Measurements from ENCODE around the gene IL17RA. TPM values are rescaled to one million over a fixed set of nuclear protein-coding genes. Genes with fewer than 3 reads are reported as not detected.

The IL17RA gene
- total and polyA plus RNA-seq, 10 donors = 2.9 to 100 (median 43.2) TPM

DNA sequence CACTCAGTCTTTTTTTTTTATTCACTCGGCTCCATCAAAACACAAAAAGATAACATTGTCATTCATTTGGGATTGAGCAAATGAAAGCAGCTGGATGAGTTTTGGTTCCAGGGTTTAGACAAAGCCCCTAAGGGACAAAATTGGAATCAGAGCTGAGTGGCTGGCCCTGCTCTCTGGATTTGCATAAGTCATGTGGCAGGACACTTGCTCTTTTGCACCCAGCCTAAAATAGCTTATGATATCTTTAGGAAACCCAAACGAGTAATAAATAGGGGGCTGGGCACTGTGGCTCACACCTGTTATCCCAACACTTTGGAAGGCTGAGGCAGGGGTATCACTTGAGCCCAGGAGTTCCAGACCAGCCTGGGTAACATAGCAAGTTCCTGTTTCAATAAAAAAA, 47.3 kb downstream of the IL17RA start:
- intact Hi-C loops (cut with DNase I; ENCODE audit: low total_unique reads) = no loop called here
- no peaks in the 10 kb centered on the region for H3K9me3 ChIP-seq
- TF ChIP-seq, protein P1, sequence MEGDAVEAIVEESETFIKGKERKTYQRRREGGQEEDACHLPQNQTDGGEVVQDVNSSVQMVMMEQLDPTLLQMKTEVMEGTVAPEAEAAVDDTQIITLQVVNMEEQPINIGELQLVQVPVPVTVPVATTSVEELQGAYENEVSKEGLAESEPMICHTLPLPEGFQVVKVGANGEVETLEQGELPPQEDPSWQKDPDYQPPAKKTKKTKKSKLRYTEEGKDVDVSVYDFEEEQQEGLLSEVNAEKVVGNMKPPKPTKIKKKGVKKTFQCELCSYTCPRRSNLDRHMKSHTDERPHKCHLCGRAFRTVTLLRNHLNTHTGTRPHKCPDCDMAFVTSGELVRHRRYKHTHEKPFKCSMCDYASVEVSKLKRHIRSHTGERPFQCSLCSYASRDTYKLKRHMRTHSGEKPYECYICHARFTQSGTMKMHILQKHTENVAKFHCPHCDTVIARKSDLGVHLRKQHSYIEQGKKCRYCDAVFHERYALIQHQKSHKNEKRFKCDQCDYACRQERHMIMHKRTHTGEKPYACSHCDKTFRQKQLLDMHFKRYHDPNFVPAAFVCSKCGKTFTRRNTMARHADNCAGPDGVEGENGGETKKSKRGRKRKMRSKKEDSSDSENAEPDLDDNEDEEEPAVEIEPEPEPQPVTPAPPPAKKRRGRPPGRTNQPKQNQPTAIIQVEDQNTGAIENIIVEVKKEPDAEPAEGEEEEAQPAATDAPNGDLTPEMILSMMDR (IDR thresholded peaks at IDR 0.05 in 8 of 11, conservative IDR thresholded peaks at IDR 0.05 in 3 of 11) = no peak
- no peak for TF ChIP-seq POLR2AphosphoS5 (IDR thresholded peaks at IDR 0.05)
- no peak overlapping the region for H3K4me3 ChIP-seq
- H3K36me3 ChIP-seq = peaks cover 0 to 21% (median 2%) of the 10 kb centered on the region in 6 donors
- H3K27ac ChIP-seq = no peak overlapping the region
- H3K4me1 ChIP-seq = no peaks in the 10 kb centered on the region
- WGBS, 5 donors = 50 to 62% (median 53%) methylated on average over 2 of the region's 2 CpGs
- H3K27me3 ChIP-seq (replicated peaks in 1 of 7) = no peaks in the 10 kb centered on the region
- DNase-seq = no peak

- no peak for DNase-seq
- WGBS, 5 donors = 89 to 97% (median 94%) methylated on average over 6 to 7 of the region's 7 CpGs
- H3K4me1 ChIP-seq = no peaks in the 10 kb centered on the region
Observed at GRCh38 chr22:17133137-17133536, 48.3 kb downstream of the IL17RA start.

DNA sequence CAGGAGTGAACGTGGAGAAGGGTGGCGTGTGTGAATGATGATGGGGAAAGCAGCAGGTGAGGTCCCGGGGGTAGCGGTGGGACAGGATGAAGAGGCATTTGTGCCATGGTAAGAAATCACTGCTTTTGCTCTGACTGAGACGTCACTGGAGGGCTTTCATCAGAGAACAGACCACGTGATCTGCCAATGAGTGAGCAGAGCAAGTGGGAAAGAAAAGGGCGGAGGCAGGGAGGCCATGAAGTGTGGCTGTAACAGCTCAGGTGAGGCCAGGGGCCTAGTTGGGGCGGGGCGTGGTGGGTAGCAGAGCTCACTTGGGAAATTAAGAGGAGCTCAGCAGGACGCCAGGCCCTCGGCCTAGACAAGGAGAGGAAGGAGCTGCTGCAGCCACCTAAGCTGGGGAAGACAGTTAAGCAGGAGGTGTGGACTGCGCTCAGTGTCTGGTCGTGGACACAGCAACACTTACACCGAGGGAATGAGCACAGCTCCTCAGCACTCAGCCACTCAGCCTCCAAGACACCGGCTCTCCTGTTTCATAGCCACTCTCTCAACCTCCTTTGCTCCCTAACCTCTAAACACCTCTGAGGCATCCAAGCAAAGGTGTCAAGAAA, 50.5 kb downstream of the IL17RA start:
- TF ChIP-seq, protein P1 (IDR thresholded peaks at IDR 0.05 in 8 of 11, conservative IDR thresholded peaks at IDR 0.05 in 3 of 11) = no peak
- TF ChIP-seq POLR2A (IDR thresholded peaks at IDR 0.05) (no peak), POLR2AphosphoS5 (IDR thresholded peaks at IDR 0.05) (no peak)
- WGBS, 5 donors = 84 to 94% (median 86%) methylated on average over 15 of the region's 15 CpGs
- intact Hi-C loops (cut with DNase I; ENCODE audit: low total_unique reads) = no loop called here
- Histone ChIP-seq H3K4me1 (no peaks in the 10 kb centered on the region), H3K27ac (no peak overlapping the region), H3K9me3 (no peaks in the 10 kb centered on the region), H3K4me3 (no peak overlapping the region), H3K36me3 (peaks cover 0 to 52% (median 24%) of the 10 kb centered on the region in 6 donors), H3K27me3 (replicated peaks in 1 of 7) (no peaks in the 10 kb centered on the region)
- peak; percentile 44 for DNase-seq

More at GRCh38 chr22:17133137-17133536, 48.3 kb downstream of the IL17RA start:
- Histone ChIP-seq H3K4me3 (no peak overlapping the region), H3K27ac (no peak overlapping the region), H3K9me3 (no peaks in the 10 kb centered on the region), H3K36me3 (peaks cover 0 to 31% (median 12%) of the 10 kb centered on the region in 6 donors), H3K27me3 (replicated peaks in 1 of 7) (no peaks in the 10 kb centered on the region)
- intact Hi-C loops (cut with DNase I; ENCODE audit: low total_unique reads) = no loop called here
- TF ChIP-seq, protein P1 (IDR thresholded peaks at IDR 0.05 in 8 of 11, conservative IDR thresholded peaks at IDR 0.05 in 3 of 11) = no peak
- TF ChIP-seq POLR2A (IDR thresholded peaks at IDR 0.05) (no peak), POLR2AphosphoS5 (IDR thresholded peaks at IDR 0.05) (no peak)

DNA sequence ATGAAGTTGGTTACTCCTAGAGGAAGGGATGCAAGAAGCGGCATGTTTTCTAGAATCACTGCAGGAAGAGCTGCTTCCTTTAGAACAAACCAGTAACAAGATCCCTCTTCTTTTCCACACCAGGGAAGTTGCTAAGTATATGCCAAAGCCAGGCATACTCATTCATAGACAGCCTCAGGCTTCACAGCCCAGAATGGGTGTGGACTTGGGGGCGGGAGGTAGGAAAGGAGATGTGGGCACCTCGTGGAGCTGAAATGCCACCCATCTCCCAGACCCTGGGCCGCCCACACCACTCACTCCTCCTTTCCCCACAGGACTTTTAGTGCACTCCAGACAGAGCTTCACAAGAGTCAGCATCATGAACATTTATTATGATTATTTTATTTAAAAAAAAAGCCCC, 52.4 kb downstream of the IL17RA start:
- Histone ChIP-seq H3K9me3 (no peaks in the 10 kb centered on the region), H3K4me3 (no peak overlapping the region), H3K27ac (no peak overlapping the region), H3K27me3 (replicated peaks in 1 of 7) (no peaks in the 10 kb centered on the region), H3K36me3 (peaks cover 3 to 72% (median 38%) of the 10 kb centered on the region in 6 donors), H3K4me1 (peaks cover 0 to 9% (median 0%) of the 10 kb centered on the region in 6 donors)
- intact Hi-C loops (cut with DNase I; ENCODE audit: low total_unique reads) = no loop called here
- TF ChIP-seq, protein P1 (IDR thresholded peaks at IDR 0.05 in 8 of 11, conservative IDR thresholded peaks at IDR 0.05 in 3 of 11) = no peak
- TF ChIP-seq POLR2A (IDR thresholded peaks at IDR 0.05) = no peak
- TF ChIP-seq POLR2AphosphoS5 (IDR thresholded peaks at IDR 0.05) = no peak
- peak; percentile 31 for DNase-seq
- 76 to 85% (median 80%) methylated on average over 4 of the region's 4 CpGs for WGBS, 5 donors
